ENCODE data around the gene TOE1. TPM values are rescaled to one million over a fixed set of nuclear protein-coding genes. Genes with fewer than 3 reads are reported as not detected.

TOE1 gene
- total RNA-seq, 1 experiment from 2014 or later = 11.5 TPM

DNA sequence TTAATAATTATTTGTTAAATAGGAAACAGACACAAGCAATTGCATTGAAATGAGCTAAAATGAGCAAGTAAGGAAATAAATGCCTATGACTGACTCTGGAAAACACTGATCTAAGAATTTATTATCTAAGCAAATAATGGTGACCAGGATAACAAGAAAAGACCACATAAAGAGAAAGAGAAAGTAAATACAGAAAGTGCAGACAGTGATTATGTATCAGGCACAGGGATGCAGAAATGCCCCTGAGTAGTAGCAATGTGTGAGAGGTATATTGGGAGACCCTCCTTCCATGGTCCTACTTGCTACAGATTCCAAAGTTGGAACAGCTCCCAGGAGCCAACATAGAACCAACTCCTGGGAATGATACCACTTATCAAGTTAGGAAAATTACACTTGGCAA is 33.6 kb downstream of the TOE1 start:
- H3K4me3 ChIP-seq (replicated peaks in 1 of 2; ENCODE audit: low read depth in 1 of 2, low read length in 2 of 2) = no peak overlapping the region
- POLR2A ChIA-PET = interaction anchor here (0.7 kb wide), 1 partner anchor 148 kb away, joined by 3 read pairs; the partner anchor contains the start of gene PRDX1
- H3K36me3 ChIP-seq (ENCODE audit: control insufficient read depth in 1 of 2, insufficient read depth in 2 of 2, low read length in 2 of 2) = no peaks in the 10 kb centered on the region
- no peaks in the 10 kb centered on the region for H4K20me1 ChIP-seq (ENCODE audit: insufficient read depth)
- H3K9me3 ChIP-seq (ENCODE audit: control insufficient read depth in 1 of 2, insufficient read depth in 1 of 2, low read depth in 1 of 2, low read length in 2 of 2) = no peaks in the 10 kb centered on the region
- CTCF ChIA-PET = no interaction called here
- intact Hi-C loops (cut with micrococcal nuclease) = no loop called here
- RAD21 ChIA-PET (ENCODE audit: low non-redundant PET in 1 of 2, low total read pairs in 2 of 2, uncharacterized antibody in 2 of 2, unreplicated experiment in 2 of 2) = no interaction called here
- H3K79me2 ChIP-seq (ENCODE audit: insufficient read depth, low read length) = no peaks in the 10 kb centered on the region
- DNase-seq (ENCODE audit: low read depth, low spot score) (no peak), ATAC-seq (no peak)
- H3K4me2 ChIP-seq (ENCODE audit: low read length) = no peak overlapping the region
- H3K9ac ChIP-seq (ENCODE audit: low read length) = no peak overlapping the region
- no peak for TF ChIP-seq POLR2AphosphoS5 (IDR thresholded peaks at IDR 0.05; ENCODE audit: low read depth, low read length)
- no peak for TF ChIP-seq FOSL1 (IDR thresholded peaks at IDR 0.05; ENCODE audit: low read depth)
- no peak for TF ChIP-seq EGR1 (IDR thresholded peaks at IDR 0.05; ENCODE audit: low read depth)
- TF ChIP-seq CEBPB (IDR thresholded peaks at IDR 0.05; ENCODE audit: low read depth) = no peak
- TF ChIP-seq ZNF274 (IDR thresholded peaks at IDR 0.05; ENCODE audit: low read depth, low read length) = no peak
- TF ChIP-seq, protein P1, sequence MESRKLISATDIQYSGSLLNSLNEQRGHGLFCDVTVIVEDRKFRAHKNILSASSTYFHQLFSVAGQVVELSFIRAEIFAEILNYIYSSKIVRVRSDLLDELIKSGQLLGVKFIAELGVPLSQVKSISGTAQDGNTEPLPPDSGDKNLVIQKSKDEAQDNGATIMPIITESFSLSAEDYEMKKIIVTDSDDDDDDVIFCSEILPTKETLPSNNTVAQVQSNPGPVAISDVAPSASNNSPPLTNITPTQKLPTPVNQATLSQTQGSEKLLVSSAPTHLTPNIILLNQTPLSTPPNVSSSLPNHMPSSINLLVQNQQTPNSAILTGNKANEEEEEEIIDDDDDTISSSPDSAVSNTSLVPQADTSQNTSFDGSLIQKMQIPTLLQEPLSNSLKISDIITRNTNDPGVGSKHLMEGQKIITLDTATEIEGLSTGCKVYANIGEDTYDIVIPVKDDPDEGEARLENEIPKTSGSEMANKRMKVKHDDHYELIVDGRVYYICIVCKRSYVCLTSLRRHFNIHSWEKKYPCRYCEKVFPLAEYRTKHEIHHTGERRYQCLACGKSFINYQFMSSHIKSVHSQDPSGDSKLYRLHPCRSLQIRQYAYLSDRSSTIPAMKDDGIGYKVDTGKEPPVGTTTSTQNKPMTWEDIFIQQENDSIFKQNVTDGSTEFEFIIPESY (IDR thresholded peaks at IDR 0.05; ENCODE audit: extremely low read depth, insufficient replicate concordance, low read length) = no peak
- no peak for TF ChIP-seq TCF7L2 (IDR thresholded peaks at IDR 0.05; ENCODE audit: borderline replicate concordance, extremely low read depth, insufficient read depth, insufficient read length)
- TF ChIP-seq EZH2 (IDR thresholded peaks at IDR 0.05) = no peak
- TF ChIP-seq, protein P2, sequence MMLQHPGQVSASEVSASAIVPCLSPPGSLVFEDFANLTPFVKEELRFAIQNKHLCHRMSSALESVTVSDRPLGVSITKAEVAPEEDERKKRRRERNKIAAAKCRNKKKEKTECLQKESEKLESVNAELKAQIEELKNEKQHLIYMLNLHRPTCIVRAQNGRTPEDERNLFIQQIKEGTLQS (IDR thresholded peaks at IDR 0.05) = no peak
- no peak for TF ChIP-seq ZFX (IDR thresholded peaks at IDR 0.05)
- TF ChIP-seq ELF1 (IDR thresholded peaks at IDR 0.05; ENCODE audit: borderline replicate concordance, low read depth) = no peak
- no peak for TF ChIP-seq SP1 (IDR thresholded peaks at IDR 0.05; ENCODE audit: low read depth)
- TF ChIP-seq, protein P3, sequence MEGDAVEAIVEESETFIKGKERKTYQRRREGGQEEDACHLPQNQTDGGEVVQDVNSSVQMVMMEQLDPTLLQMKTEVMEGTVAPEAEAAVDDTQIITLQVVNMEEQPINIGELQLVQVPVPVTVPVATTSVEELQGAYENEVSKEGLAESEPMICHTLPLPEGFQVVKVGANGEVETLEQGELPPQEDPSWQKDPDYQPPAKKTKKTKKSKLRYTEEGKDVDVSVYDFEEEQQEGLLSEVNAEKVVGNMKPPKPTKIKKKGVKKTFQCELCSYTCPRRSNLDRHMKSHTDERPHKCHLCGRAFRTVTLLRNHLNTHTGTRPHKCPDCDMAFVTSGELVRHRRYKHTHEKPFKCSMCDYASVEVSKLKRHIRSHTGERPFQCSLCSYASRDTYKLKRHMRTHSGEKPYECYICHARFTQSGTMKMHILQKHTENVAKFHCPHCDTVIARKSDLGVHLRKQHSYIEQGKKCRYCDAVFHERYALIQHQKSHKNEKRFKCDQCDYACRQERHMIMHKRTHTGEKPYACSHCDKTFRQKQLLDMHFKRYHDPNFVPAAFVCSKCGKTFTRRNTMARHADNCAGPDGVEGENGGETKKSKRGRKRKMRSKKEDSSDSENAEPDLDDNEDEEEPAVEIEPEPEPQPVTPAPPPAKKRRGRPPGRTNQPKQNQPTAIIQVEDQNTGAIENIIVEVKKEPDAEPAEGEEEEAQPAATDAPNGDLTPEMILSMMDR (IDR thresholded peaks at IDR 0.05 in 2 of 3, conservative IDR thresholded peaks at IDR 0.05 in 1 of 3; ENCODE audit: borderline replicate concordance in 1 of 3, insufficient read depth in 1 of 3, low read depth in 2 of 3, low read length in 2 of 3) = no peak
- no peak for TF ChIP-seq SRF (IDR thresholded peaks at IDR 0.05; ENCODE audit: low read depth)
- H3K27me3 ChIP-seq (ENCODE audit: insufficient read depth, low read length) = no peaks in the 10 kb centered on the region
- H3K9me2 ChIP-seq (ENCODE audit: insufficient read depth) = no peaks in the 10 kb centered on the region
- no peak overlapping the region for H2AFZ ChIP-seq (ENCODE audit: low read depth, low read length, poor library complexity, severe bottlenecking)
- no peak overlapping the region for H3K27ac ChIP-seq (ENCODE audit: low read depth, low read length)
- BruUV-seq (replicated peaks) = no TSS peak
- no peaks in the 10 kb centered on the region for H3K4me1 ChIP-seq (ENCODE audit: control insufficient read depth in 1 of 2, insufficient read depth in 2 of 2, low read length in 2 of 2)

All from HCT116 (cell line).